ENCODE results near the gene RPAP3.

The RPAP3 gene

DNA sequence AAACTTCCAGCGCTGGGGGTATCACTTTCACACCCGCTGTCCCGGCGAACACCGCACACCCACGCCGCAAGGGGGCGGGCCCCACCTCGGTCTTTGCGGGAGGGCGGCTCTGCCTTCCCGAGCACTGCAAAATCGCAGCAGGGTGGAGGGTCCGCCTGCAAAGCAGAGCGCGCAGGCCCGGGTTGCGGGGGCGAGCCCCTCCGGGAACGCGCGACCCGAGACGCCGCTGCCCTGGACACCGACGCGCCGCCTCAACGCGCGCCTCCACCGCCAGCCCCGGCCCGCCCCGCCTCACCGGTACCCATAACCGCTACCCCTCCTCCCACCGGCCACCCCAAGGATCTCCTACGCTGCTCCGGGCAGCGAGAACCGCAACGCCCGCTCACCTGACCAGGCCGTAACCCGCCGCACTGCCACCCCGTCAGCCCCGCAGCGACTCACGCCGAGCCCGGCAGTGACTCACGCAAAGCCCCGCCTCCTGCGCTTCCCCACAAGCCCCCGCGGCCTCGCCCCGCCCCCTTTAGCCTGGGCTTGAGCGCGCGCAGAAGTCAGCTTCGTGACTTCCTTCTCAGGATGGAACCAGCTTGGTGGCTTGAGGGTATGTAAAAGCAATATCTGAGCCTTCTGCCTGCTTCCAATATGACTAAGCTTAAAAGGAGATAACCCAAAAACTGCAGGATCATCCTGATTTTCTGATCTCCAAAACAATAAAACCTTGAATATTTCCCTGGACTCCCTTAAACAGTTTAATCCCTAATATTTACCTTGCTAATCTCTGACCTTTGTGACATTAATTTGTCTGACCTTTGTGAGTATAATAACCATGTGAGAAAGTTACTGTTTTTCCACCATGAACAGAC lies at the start of gene RPAP3:
Gene RPAP3, minus strand, starts transcription at position 465 of the 860 bp plus-strand sequence. CDS start 3,190 bp downstream, outside the sequence.
- H3K9me3 ChIP-seq (ENCODE audit: control insufficient read depth in 5 of 5, low read length in 5 of 5), result no peaks in the 10 kb centered on the region
- H3K9ac ChIP-seq (ENCODE audit: low read length in 5 of 5), result peak within 1 kb of the TSS; percentile 69 to 94 (median 82)
- H3K4me1 ChIP-seq (ENCODE audit: control insufficient read depth in 5 of 5, insufficient read depth in 5 of 5, low read length in 5 of 5), result peaks cover 0 to 46% (median 30%) of the 10 kb centered on the region in 5 donors
- peaks cover 0 to 4% (median 2%) of the 10 kb centered on the region in 5 donors for H3K36me3 ChIP-seq (ENCODE audit: control insufficient read depth in 5 of 5, insufficient read depth in 5 of 5, low read length in 5 of 5)
- no peaks in the 10 kb centered on the region for H3K27me3 ChIP-seq (ENCODE audit: control insufficient read depth in 5 of 5, insufficient read depth in 4 of 5, low read length in 5 of 5)
- peak within 1 kb of the TSS; percentile 83 to 87 (median 84) for H3K4me3 ChIP-seq (ENCODE audit: low read depth in 1 of 5, low read length in 5 of 5)
- H3K27ac ChIP-seq (ENCODE audit: low read depth, low read length), result peak within 1 kb of the TSS; percentile 90

DNA sequence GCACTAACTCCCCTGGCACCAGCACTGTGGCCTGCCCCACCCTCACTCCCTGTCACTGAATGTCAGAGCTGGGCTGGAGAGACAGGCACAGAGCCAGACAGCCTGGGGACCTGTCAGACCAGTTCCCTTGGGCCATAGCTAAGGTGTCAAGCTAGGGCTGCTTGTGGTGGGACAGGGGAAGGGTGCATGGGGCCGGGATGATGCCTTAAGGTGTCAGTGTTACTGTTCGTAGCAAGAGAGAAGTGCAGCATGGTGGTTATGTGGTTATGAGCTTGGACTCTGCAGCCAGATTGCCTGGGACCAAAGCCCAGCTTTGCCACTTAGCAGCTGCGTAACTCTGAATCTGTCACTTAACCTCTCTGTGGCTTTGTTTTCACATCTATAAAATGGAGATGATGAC lies 49.1 kb upstream of the RPAP3 start:
- Histone ChIP-seq H3K4me1 (ENCODE audit: control insufficient read depth in 5 of 5, insufficient read depth in 5 of 5, low read length in 5 of 5) (peaks cover 3 to 90% (median 59%) of the 10 kb centered on the region in 5 donors), H3K36me3 (ENCODE audit: control insufficient read depth in 5 of 5, insufficient read depth in 5 of 5, low read length in 5 of 5) (peaks cover 0 to 31% (median 13%) of the 10 kb centered on the region in 5 donors), H3K9ac (ENCODE audit: low read length in 5 of 5) (peak overlapping the region in 1 of 5 donors; percentile 62), H3K4me3 (ENCODE audit: low read depth in 1 of 5, low read length in 5 of 5) (peak overlapping the region in 4 of 5 donors; percentile 77 to 93 (median 80)), H3K9me3 (ENCODE audit: control insufficient read depth in 5 of 5, low read length in 5 of 5) (no peaks in the 10 kb centered on the region), H3K27ac (ENCODE audit: low read depth, low read length) (peak overlapping the region; percentile 86), H3K27me3 (ENCODE audit: control insufficient read depth in 5 of 5, insufficient read depth in 4 of 5, low read length in 5 of 5) (peaks cover 0 to 3% (median 0%) of the 10 kb centered on the region in 5 donors)

DNA sequence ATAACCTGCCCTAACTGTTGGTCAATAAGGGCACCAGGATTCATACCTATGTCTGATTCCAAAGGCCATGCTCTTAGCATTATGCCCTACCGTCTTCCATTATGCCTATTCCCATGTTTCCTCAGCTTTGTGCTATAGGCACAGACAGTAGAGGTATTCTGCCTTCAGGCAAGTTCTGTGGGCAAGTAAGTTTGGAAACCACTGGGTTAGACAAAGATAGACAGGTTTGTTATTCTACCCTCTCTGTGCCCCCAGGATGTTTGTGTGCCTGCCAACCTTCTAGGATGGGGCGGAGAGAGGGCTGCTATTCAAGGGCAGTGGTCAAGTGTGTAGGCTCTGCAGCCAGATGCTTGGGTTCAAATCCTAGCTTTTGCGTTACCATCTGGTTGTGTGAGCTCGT lies 48.3 kb upstream of the RPAP3 start:
- peaks cover 3 to 85% (median 51%) of the 10 kb centered on the region in 5 donors for H3K4me1 ChIP-seq (ENCODE audit: control insufficient read depth in 5 of 5, insufficient read depth in 5 of 5, low read length in 5 of 5)
- peak overlapping the region; percentile 86 for H3K27ac ChIP-seq (ENCODE audit: low read depth, low read length)
- peaks cover 0 to 38% (median 19%) of the 10 kb centered on the region in 5 donors for H3K36me3 ChIP-seq (ENCODE audit: control insufficient read depth in 5 of 5, insufficient read depth in 5 of 5, low read length in 5 of 5)
- H3K27me3 ChIP-seq (ENCODE audit: control insufficient read depth in 5 of 5, insufficient read depth in 4 of 5, low read length in 5 of 5), result peaks cover 0 to 3% (median 0%) of the 10 kb centered on the region in 5 donors
- H3K4me3 ChIP-seq (ENCODE audit: low read depth in 1 of 5, low read length in 5 of 5), result peak overlapping the region in 4 of 5 donors; percentile 15 to 93 (median 61)
- no peaks in the 10 kb centered on the region for H3K9me3 ChIP-seq (ENCODE audit: control insufficient read depth in 5 of 5, low read length in 5 of 5)
- no peak overlapping the region for H3K9ac ChIP-seq (ENCODE audit: low read length in 5 of 5)

DNA sequence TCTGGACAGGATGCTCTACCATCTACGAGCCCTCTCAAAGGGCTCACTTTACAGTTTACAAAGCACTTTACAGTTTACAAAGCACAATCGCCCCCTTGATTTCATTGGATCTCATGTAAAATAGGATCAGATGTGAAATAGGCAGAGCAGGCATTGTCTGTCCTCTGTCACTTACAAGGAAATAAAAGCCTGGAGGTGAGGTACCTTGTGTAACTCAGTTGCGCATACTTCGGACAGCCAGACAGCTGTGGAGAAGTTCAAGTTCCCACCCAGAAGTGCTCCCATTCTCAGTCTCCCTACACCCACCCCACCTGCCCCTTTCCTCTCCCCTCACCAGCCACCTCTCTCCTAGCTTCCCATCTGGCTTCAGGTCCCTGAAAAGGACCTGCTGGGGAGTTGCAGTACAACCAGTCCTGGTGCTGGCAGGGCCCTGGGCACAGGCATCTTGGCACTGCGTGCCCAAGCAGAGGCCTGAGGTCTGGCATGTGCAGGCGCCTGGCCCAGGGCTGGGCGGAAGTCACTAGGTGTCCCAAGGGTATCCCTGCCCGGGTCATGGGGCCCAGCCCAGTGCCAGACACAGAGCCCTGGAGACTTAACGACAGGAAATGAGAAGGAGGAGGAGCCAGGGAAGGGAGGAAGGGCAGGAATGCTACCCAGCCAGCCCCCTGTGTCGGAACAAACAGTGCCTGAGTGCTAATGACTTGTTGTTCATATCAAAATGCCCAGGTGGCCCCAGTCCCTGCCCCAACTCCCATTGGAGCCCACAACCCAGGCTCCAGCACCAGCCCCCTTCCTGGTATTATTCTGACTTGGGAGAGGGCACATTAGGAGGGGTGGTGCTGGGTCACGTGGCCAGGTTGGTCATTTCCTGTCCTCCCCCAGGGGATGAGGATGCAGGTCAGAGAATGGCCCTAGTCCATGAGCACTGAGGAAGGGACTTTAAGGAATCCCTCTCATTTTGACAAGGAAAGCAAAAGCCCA lies 47.5 kb upstream of the RPAP3 start:
- Histone ChIP-seq H3K4me1 (ENCODE audit: control insufficient read depth in 5 of 5, insufficient read depth in 5 of 5, low read length in 5 of 5) (peaks cover 3 to 81% (median 44%) of the 10 kb centered on the region in 5 donors), H3K27ac (ENCODE audit: low read depth, low read length) (peak overlapping the region; percentile 86), H3K4me3 (ENCODE audit: low read depth in 1 of 5, low read length in 5 of 5) (peak overlapping the region in 3 of 5 donors; percentile 45 to 93 (median 77))

DNA sequence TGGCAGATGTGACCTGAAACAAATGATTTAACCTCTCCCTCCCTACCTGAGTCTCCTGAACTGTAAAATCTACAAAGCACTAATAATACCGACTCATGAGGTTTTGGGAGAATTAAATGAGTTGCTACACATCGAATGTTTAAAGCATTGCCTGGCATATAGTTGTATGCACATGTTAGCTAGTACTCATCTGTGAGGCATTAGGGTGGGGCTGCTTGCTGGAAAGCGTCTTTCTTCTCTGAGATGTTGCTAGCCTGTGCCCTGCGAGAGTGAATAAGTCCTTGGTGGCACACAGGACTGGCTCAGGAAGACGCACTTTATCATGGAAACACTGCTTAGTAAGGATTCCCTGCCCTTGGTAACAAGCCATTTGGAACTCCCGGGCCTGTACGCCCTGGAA lies 46.7 kb upstream of the RPAP3 start:
- Histone ChIP-seq H3K27ac (ENCODE audit: low read depth, low read length) (peak overlapping the region; percentile 86), H3K4me3 (ENCODE audit: low read depth in 1 of 5, low read length in 5 of 5) (peak overlapping the region in 1 of 5 donors; percentile 93), H3K9ac (ENCODE audit: low read length in 5 of 5) (no peak overlapping the region)

More for the DNA sequence above, 47.5 kb upstream of the RPAP3 start:
- peaks cover 0 to 46% (median 27%) of the 10 kb centered on the region in 5 donors for H3K36me3 ChIP-seq (ENCODE audit: control insufficient read depth in 5 of 5, insufficient read depth in 5 of 5, low read length in 5 of 5)
- H3K27me3 ChIP-seq (ENCODE audit: control insufficient read depth in 5 of 5, insufficient read depth in 4 of 5, low read length in 5 of 5), result peaks cover 0 to 3% (median 0%) of the 10 kb centered on the region in 5 donors
- H3K9ac ChIP-seq (ENCODE audit: low read length in 5 of 5), result peak overlapping the region in 1 of 5 donors; percentile 23
- H3K9me3 ChIP-seq (ENCODE audit: control insufficient read depth in 5 of 5, low read length in 5 of 5), result no peaks in the 10 kb centered on the region

GRCh38 chr12:47752121-47752520 lies 46.3 kb upstream of the RPAP3 start:
- peaks cover 0 to 53% (median 39%) of the 10 kb centered on the region in 5 donors for H3K36me3 ChIP-seq (ENCODE audit: control insufficient read depth in 5 of 5, insufficient read depth in 5 of 5, low read length in 5 of 5)
- peak overlapping the region in 1 of 5 donors; percentile 44 for H3K9ac ChIP-seq (ENCODE audit: low read length in 5 of 5)
- H3K27ac ChIP-seq (ENCODE audit: low read depth, low read length), result peak overlapping the region; percentile 50
- no peak overlapping the region for H3K4me3 ChIP-seq (ENCODE audit: low read depth in 1 of 5, low read length in 5 of 5)
- peaks cover 0 to 1% (median 0%) of the 10 kb centered on the region in 5 donors for H3K27me3 ChIP-seq (ENCODE audit: control insufficient read depth in 5 of 5, insufficient read depth in 4 of 5, low read length in 5 of 5)
- H3K9me3 ChIP-seq (ENCODE audit: control insufficient read depth in 5 of 5, low read length in 5 of 5), result no peaks in the 10 kb centered on the region
- H3K4me1 ChIP-seq (ENCODE audit: control insufficient read depth in 5 of 5, insufficient read depth in 5 of 5, low read length in 5 of 5), result peaks cover 3 to 69% (median 33%) of the 10 kb centered on the region in 5 donors

More for the DNA sequence above, 46.7 kb upstream of the RPAP3 start:
- no peaks in the 10 kb centered on the region for H3K9me3 ChIP-seq (ENCODE audit: control insufficient read depth in 5 of 5, low read length in 5 of 5)
- peaks cover 3 to 73% (median 36%) of the 10 kb centered on the region in 5 donors for H3K4me1 ChIP-seq (ENCODE audit: control insufficient read depth in 5 of 5, insufficient read depth in 5 of 5, low read length in 5 of 5)
- peaks cover 0 to 53% (median 35%) of the 10 kb centered on the region in 5 donors for H3K36me3 ChIP-seq (ENCODE audit: control insufficient read depth in 5 of 5, insufficient read depth in 5 of 5, low read length in 5 of 5)
- H3K27me3 ChIP-seq (ENCODE audit: control insufficient read depth in 5 of 5, insufficient read depth in 4 of 5, low read length in 5 of 5), result peaks cover 0 to 2% (median 0%) of the 10 kb centered on the region in 5 donors

- Histone ChIP-seq H3K36me3 (ENCODE audit: control insufficient read depth in 5 of 5, insufficient read depth in 5 of 5, low read length in 5 of 5) (peaks cover 0 to 58% (median 44%) of the 10 kb centered on the region in 5 donors), H3K27me3 (ENCODE audit: control insufficient read depth in 5 of 5, insufficient read depth in 4 of 5, low read length in 5 of 5) (peaks cover 0 to 7% (median 0%) of the 10 kb centered on the region in 5 donors), H3K9ac (ENCODE audit: low read length in 5 of 5) (peak overlapping the region in 2 of 5 donors; percentile 16 to 44), H3K4me1 (ENCODE audit: control insufficient read depth in 5 of 5, insufficient read depth in 5 of 5, low read length in 5 of 5) (peaks cover 7 to 67% (median 33%) of the 10 kb centered on the region in 5 donors), H3K4me3 (ENCODE audit: low read depth in 1 of 5, low read length in 5 of 5) (no peak overlapping the region), H3K27ac (ENCODE audit: low read depth, low read length) (peak overlapping the region; percentile 30), H3K9me3 (ENCODE audit: control insufficient read depth in 5 of 5, low read length in 5 of 5) (no peaks in the 10 kb centered on the region)
Measured at GRCh38 chr12:47751561-47751960, 45.7 kb upstream of the RPAP3 start.

DNA sequence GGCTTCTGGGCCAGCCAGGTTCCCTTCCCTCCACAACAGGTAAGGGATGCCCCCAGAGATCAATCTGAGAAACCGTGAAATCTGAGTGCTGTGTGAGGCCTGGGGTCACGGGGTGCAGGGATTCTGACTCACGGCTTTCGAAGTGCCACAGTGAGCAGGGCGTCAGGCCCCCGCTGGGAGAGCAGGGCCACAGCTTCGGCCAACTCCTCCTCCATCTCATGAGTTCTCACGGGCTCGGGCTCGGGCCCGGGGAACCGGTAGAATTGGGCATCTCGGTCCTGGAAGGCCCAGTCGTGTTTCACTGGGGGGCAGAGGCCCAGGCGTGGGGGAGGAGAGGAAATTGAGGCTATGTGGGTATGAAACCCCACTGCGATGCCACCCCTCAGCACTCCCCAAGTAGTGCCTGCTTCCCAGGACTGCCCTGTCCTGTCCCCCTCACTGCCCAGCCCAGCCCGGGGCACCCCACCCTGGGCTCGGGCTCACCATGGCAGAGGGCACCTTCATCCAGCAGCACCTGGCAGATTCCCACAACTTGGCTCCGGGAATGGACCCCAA lies 45.2 kb upstream of the RPAP3 start:
- no peaks in the 10 kb centered on the region for H3K9me3 ChIP-seq (ENCODE audit: control insufficient read depth in 5 of 5, low read length in 5 of 5)
- H3K27ac ChIP-seq (ENCODE audit: low read depth, low read length), result peak overlapping the region; percentile 30
- peak overlapping the region in 1 of 5 donors; percentile 16 for H3K9ac ChIP-seq (ENCODE audit: low read length in 5 of 5)
- H3K27me3 ChIP-seq (ENCODE audit: control insufficient read depth in 5 of 5, insufficient read depth in 4 of 5, low read length in 5 of 5), result peaks cover 0 to 7% (median 0%) of the 10 kb centered on the region in 5 donors
- peaks cover 8 to 65% (median 32%) of the 10 kb centered on the region in 5 donors for H3K4me1 ChIP-seq (ENCODE audit: control insufficient read depth in 5 of 5, insufficient read depth in 5 of 5, low read length in 5 of 5)
- H3K36me3 ChIP-seq (ENCODE audit: control insufficient read depth in 5 of 5, insufficient read depth in 5 of 5, low read length in 5 of 5), result peaks cover 0 to 64% (median 49%) of the 10 kb centered on the region in 5 donors
- H3K4me3 ChIP-seq (ENCODE audit: low read depth in 1 of 5, low read length in 5 of 5), result no peak overlapping the region

DNA sequence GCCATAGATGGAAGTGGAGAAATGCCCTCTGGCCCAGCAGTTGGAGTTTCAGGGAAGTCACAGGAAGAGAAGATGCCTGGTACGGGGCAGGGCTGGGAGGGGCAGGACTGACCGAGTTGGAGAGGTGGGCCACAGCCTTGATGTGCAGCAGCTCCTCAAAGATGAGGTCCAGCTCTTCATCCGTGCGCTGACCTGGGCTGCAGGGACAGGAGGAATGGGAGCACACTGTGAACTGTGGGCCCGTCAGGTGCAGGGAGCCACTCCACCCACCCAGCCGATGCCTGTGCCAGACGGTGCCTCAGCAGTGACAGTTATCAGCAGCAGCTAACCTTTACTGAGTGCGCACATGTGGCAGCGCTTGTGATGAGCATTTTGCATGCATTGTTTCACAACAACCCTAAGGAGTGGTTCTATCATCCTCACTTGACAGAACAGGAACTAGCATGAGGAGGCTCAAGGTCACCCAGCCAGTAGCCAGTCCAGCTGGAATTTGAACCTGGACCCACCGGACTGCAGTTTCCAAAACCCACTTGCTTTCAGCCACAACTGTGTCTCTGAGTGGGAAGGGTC lies 44.5 kb upstream of the RPAP3 start:
- peak overlapping the region; percentile 30 for H3K27ac ChIP-seq (ENCODE audit: low read depth, low read length)
- H3K36me3 ChIP-seq (ENCODE audit: control insufficient read depth in 5 of 5, insufficient read depth in 5 of 5, low read length in 5 of 5), result peaks cover 0 to 69% (median 49%) of the 10 kb centered on the region in 5 donors
- H3K4me3 ChIP-seq (ENCODE audit: low read depth in 1 of 5, low read length in 5 of 5), result no peak overlapping the region
- H3K9ac ChIP-seq (ENCODE audit: low read length in 5 of 5), result no peak overlapping the region
- peaks cover 0 to 7% (median 0%) of the 10 kb centered on the region in 5 donors for H3K27me3 ChIP-seq (ENCODE audit: control insufficient read depth in 5 of 5, insufficient read depth in 4 of 5, low read length in 5 of 5)
- H3K9me3 ChIP-seq (ENCODE audit: control insufficient read depth in 5 of 5, low read length in 5 of 5), result no peaks in the 10 kb centered on the region
- peaks cover 8 to 58% (median 26%) of the 10 kb centered on the region in 5 donors for H3K4me1 ChIP-seq (ENCODE audit: control insufficient read depth in 5 of 5, insufficient read depth in 5 of 5, low read length in 5 of 5)

All from subcutaneous abdominal adipose tissue (tissue), 5 donors.